HG03520 (cell line): ENCODE measurements around the gene OR2T5.
"Not testable (repeated sequence)": the region's sequence is repeated elsewhere in the genome, so short reads cannot be mapped to it uniquely, and the experiment has no call there.

Experiments
- ATAC-seq: cut with Tn5 transposase; IDR thresholded peaks from one replicate; pipeline ENCODE4 v1.9.1; 2021; ENCODE audit warnings: mild to moderate bottlenecking, moderate library complexity; ENCODE audit not compliant: unreplicated experiment

The OR2T5 gene

GRCh38 chr1:248500305-248501035 is 12.1 kb downstream of the OR2T5 start:
- not testable (repeated sequence) for ATAC-seq

GRCh38 chr1:248507773-248508172 is 19.4 kb downstream of the OR2T5 start, which contains the start of gene OR2G6:
OR2G6 (plus strand) TSS chr1:248508073; CDS start chr1:248521647, 13,574 bp downstream.
- not testable (repeated sequence) for ATAC-seq

GRCh38 chr1:248510217-248510616 is 21.8 kb downstream of the OR2T5 start:
- ATAC-seq, result not testable (repeated sequence)

- no peak for ATAC-seq
Observed at GRCh38 chr1:248521856-248522255, 33.5 kb downstream of the OR2T5 start.

GRCh38 chr1:248537449-248537848 is 49.1 kb downstream of the OR2T5 start:
- not testable (repeated sequence) for ATAC-seq
